Astrocyte (in vitro differentiated cells and primary cell): ENCODE results near the gene ZNF775. TPM values are rescaled to one million over a fixed set of nuclear protein-coding genes. Genes with fewer than 3 reads are reported as not detected.

ENCODE experiments used
- DNase-seq: peaks from one replicate; pipeline ENCODE4 v3.0.0-alpha.2; 2010; ENCODE audit warnings: low read depth
- FAIRE-seq: peaks from 2 replicates; lab custom pipeline; 2011; peaks lifted over from hg19 to GRCh38; lab: Jason Lieb, UNC
- H2AFZ ChIP-seq: 2 replicates; pipeline ENCODE4 v1.6.0; 2012; ENCODE audit warnings: low read depth, low read length, inconsistent platforms
- H3K27ac ChIP-seq: 2 replicates; pipeline ENCODE4 v1.5.1; 2011; ENCODE audit warnings: low read depth, low read length, inconsistent platforms
- H3K27me3 ChIP-seq: 2 replicates; pipeline ENCODE4 v1.6.0; 2011; ENCODE audit warnings: low read length, inconsistent platforms; ENCODE audit not compliant: insufficient read depth
- H3K36me3 ChIP-seq: 2 replicates; pipeline ENCODE4 v1.5.1; 2011; ENCODE audit warnings: low read length, inconsistent platforms; ENCODE audit not compliant: insufficient read depth
- H3K4me1 ChIP-seq: 2 replicates; pipeline ENCODE4 v1.5.1; 2011; ENCODE audit warnings: low read length, inconsistent platforms; ENCODE audit not compliant: insufficient read depth
- H3K4me2 ChIP-seq: 2 replicates; pipeline ENCODE4 v1.6.0; 2012; ENCODE audit warnings: low read length, inconsistent platforms
- H3K4me3 ChIP-seq: 2 replicates; pipeline ENCODE4 v1.5.1; 2011; ENCODE audit warnings: low read depth, mild to moderate bottlenecking, low read length, inconsistent platforms; ENCODE audit not compliant: insufficient read depth
- H3K79me2 ChIP-seq: 2 replicates; pipeline ENCODE4 v1.6.0; 2012; ENCODE audit warnings: mild to moderate bottlenecking, low read length, inconsistent platforms; ENCODE audit not compliant: insufficient read depth
- H3K9ac ChIP-seq: 2 replicates; pipeline ENCODE4 v1.6.0; 2012; ENCODE audit warnings: mild to moderate bottlenecking, low read length, inconsistent platforms
- H3K9me3 ChIP-seq: 2 replicates; pipeline ENCODE4 v1.5.1; 2012; ENCODE audit warnings: low read depth, mild to moderate bottlenecking, low read length, inconsistent platforms; ENCODE audit not compliant: insufficient read depth
- H4K20me1 ChIP-seq: 2 replicates; pipeline ENCODE4 v1.6.0; 2012; ENCODE audit warnings: low read length, inconsistent platforms; ENCODE audit not compliant: insufficient read depth
- H3K27ac Mint-ChIP-seq: one replicate; pipeline ENCODE4 v1.8.0; 2021; ENCODE audit warnings: mild to moderate bottlenecking, mixed read lengths; ENCODE audit not compliant: unreplicated experiment
- H3K27me3 Mint-ChIP-seq: one replicate; pipeline ENCODE4 v1.8.0; 2021; ENCODE audit warnings: low read depth, mixed read lengths; ENCODE audit not compliant: unreplicated experiment
- H3K36me3 Mint-ChIP-seq: one replicate; pipeline ENCODE4 v1.8.0; 2021; ENCODE audit warnings: low read depth, mixed read lengths; ENCODE audit not compliant: unreplicated experiment
- H3K4me1 Mint-ChIP-seq: one replicate; pipeline ENCODE4 v1.8.0; 2021; ENCODE audit warnings: low read depth, mixed read lengths; ENCODE audit not compliant: unreplicated experiment
- H3K4me3 Mint-ChIP-seq: one replicate; pipeline ENCODE4 v1.8.0; 2021; ENCODE audit warnings: mild to moderate bottlenecking, moderate library complexity, mixed read lengths; ENCODE audit not compliant: unreplicated experiment
- H3K9me3 Mint-ChIP-seq: one replicate; pipeline ENCODE4 v1.8.0; 2021; ENCODE audit warnings: mild to moderate bottlenecking, mixed read lengths; ENCODE audit not compliant: unreplicated experiment
- EZH2 ChIP-seq: IDR thresholded peaks from 2 replicates; pipeline ENCODE4 v1.6.1; 2012; ENCODE audit warnings: mild to moderate bottlenecking, low read length, inconsistent platforms; ENCODE audit not compliant: insufficient read depth
- total RNA-seq: library from RNA; stranded (reverse); gene quantifications from 2 replicates; pipeline ENCODE4 v1.2.1, GENCODE V29; 2021
- TF ChIP-seq, protein P1 (sequence below): IDR thresholded peaks from 2 replicates; pipeline ENCODE4 v1.5.1; 2011; ENCODE audit warnings: low read depth, mild to moderate bottlenecking, inconsistent platforms, low read length, moderate library complexity; ENCODE audit not compliant: insufficient read depth

Gene ZNF775
- total RNA-seq, 1 donor from 2014 or later = 6.5 TPM

GRCh38 chr7:150344299-150344698, 34.8 kb upstream of the ZNF775 start:
- DNase-seq = no peak
- H3K4me1 Mint-ChIP-seq = peaks cover 12% of the 10 kb centered on the region

GRCh38 chr7:150345012-150345411, 34.1 kb upstream of the ZNF775 start:
- DNase-seq (no peak), FAIRE-seq (no peak)
- no peak overlapping the region for H3K4me3 Mint-ChIP-seq
- peaks cover 18% of the 10 kb centered on the region for H3K9me3 Mint-ChIP-seq
- no peaks in the 10 kb centered on the region for H3K79me2 ChIP-seq
- TF ChIP-seq EZH2 = no peak
- TF ChIP-seq, protein P1, sequence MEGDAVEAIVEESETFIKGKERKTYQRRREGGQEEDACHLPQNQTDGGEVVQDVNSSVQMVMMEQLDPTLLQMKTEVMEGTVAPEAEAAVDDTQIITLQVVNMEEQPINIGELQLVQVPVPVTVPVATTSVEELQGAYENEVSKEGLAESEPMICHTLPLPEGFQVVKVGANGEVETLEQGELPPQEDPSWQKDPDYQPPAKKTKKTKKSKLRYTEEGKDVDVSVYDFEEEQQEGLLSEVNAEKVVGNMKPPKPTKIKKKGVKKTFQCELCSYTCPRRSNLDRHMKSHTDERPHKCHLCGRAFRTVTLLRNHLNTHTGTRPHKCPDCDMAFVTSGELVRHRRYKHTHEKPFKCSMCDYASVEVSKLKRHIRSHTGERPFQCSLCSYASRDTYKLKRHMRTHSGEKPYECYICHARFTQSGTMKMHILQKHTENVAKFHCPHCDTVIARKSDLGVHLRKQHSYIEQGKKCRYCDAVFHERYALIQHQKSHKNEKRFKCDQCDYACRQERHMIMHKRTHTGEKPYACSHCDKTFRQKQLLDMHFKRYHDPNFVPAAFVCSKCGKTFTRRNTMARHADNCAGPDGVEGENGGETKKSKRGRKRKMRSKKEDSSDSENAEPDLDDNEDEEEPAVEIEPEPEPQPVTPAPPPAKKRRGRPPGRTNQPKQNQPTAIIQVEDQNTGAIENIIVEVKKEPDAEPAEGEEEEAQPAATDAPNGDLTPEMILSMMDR = no peak
- H3K9me3 ChIP-seq = peaks cover 4% of the 10 kb centered on the region
- H3K27ac ChIP-seq = no peak overlapping the region
- no peak overlapping the region for H3K27ac Mint-ChIP-seq
- H3K27me3 Mint-ChIP-seq = peaks cover 32% of the 10 kb centered on the region
- peaks cover 5% of the 10 kb centered on the region for H3K4me1 Mint-ChIP-seq
- H3K9ac ChIP-seq = no peak overlapping the region
- H3K4me2 ChIP-seq = no peak overlapping the region
- peaks cover 1% of the 10 kb centered on the region for H4K20me1 ChIP-seq
- H3K36me3 ChIP-seq = no peaks in the 10 kb centered on the region
- no peak overlapping the region for H3K4me3 ChIP-seq
- H2AFZ ChIP-seq = no peak overlapping the region
- peaks cover 6% of the 10 kb centered on the region for H3K36me3 Mint-ChIP-seq
- peaks cover 20% of the 10 kb centered on the region for H3K27me3 ChIP-seq
- H3K4me1 ChIP-seq = peaks cover 3% of the 10 kb centered on the region

More at GRCh38 chr7:150344299-150344698, 34.8 kb upstream of the ZNF775 start:
- H3K79me2 ChIP-seq = no peaks in the 10 kb centered on the region
- peaks cover 6% of the 10 kb centered on the region for H3K36me3 Mint-ChIP-seq
- peaks cover 7% of the 10 kb centered on the region for H4K20me1 ChIP-seq
- peaks cover 9% of the 10 kb centered on the region for H3K4me1 ChIP-seq
- H3K27me3 Mint-ChIP-seq = peaks cover 39% of the 10 kb centered on the region
- no peak overlapping the region for H3K4me3 Mint-ChIP-seq
- FAIRE-seq = no peak
- H3K27ac ChIP-seq = no peak overlapping the region
- no peak overlapping the region for H3K4me3 ChIP-seq
- H3K27me3 ChIP-seq = peaks cover 20% of the 10 kb centered on the region
- no peaks in the 10 kb centered on the region for H3K36me3 ChIP-seq
- peaks cover 18% of the 10 kb centered on the region for H3K9me3 Mint-ChIP-seq
- no peak overlapping the region for H3K4me2 ChIP-seq
- H3K9ac ChIP-seq = no peak overlapping the region
- TF ChIP-seq, protein P1 = no peak
- TF ChIP-seq EZH2 = no peak
- no peak overlapping the region for H2AFZ ChIP-seq
- H3K27ac Mint-ChIP-seq = no peak overlapping the region
- H3K9me3 ChIP-seq = peaks cover 4% of the 10 kb centered on the region

DNA sequence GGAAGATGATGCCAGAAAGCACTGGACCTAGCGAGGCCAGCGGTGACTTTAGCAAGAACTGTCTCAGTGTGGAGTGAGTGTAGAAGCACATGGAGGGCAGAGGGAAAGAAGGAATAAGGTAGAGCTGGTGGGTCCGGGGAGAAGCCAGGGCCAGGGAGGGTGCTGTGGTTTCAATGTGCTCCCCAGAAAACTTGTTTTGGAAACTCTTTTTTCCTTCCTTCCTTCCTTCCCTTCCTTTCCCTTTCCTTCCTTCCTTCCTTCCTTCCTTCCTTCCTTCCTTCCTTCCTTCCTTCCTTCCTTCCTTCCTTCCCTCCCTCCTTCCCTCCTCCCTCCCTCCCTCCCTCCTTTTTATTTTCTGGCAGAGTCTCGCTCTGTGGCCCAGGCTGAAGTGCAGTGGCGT, 32.2 kb upstream of the ZNF775 start:
- H3K4me2 ChIP-seq = no peak overlapping the region
- Mint-ChIP-seq H3K9me3 (peaks cover 18% of the 10 kb centered on the region), H3K36me3 (peaks cover 5% of the 10 kb centered on the region), H3K4me3 (no peak overlapping the region), H3K4me1 (peaks cover under 1% of the 10 kb centered on the region), H3K27ac (no peak overlapping the region), H3K27me3 (peaks cover 28% of the 10 kb centered on the region)
- H3K9me3 ChIP-seq = peaks cover 4% of the 10 kb centered on the region
- H3K9ac ChIP-seq = no peak overlapping the region
- H3K27me3 ChIP-seq = peaks cover 23% of the 10 kb centered on the region
- no peak overlapping the region for H3K4me3 ChIP-seq
- H3K4me1 ChIP-seq = no peaks in the 10 kb centered on the region
- H4K20me1 ChIP-seq = no peaks in the 10 kb centered on the region
- H3K79me2 ChIP-seq = no peaks in the 10 kb centered on the region
- H2AFZ ChIP-seq = no peak overlapping the region
- H3K27ac ChIP-seq = no peak overlapping the region
- no peak for DNase-seq
- no peak for FAIRE-seq
- H3K36me3 ChIP-seq = no peaks in the 10 kb centered on the region
- no peak for TF ChIP-seq EZH2
- TF ChIP-seq, protein P1 = no peak
